Stimulated activated naive CD8-positive, alpha-beta T cell treated with anti-CD3 and anti-CD28 coated beads, Interleukin-15, amount 100 ng/mL, for 72 hours (primary cell): Measurements from ENCODE around the gene PPP2R5E.

Experiments used
- ATAC-seq: fragments of 150-1000 bp; cut with Tn5 transposase; 2 replicates; pipeline ENCODE4 v1.10.0; 2021; ENCODE audit warnings: mild to moderate bottlenecking, moderate library complexity
- DNase-seq, 2 donors: peaks; one replicate each; pipeline ENCODE4 v3.0.0; 2021 to 2022
- H3K27ac Mint-ChIP-seq, 2 donors: one replicate each; pipeline ENCODE4 v1.8.0; 2022; ENCODE audit warnings: mild to moderate bottlenecking in 2 of 2, mixed read lengths in 2 of 2, moderate library complexity in 2 of 2
- H3K27me3 Mint-ChIP-seq: one replicate; pipeline ENCODE4 v1.8.0; 2022; ENCODE audit warnings: mixed read lengths
- H3K4me1 Mint-ChIP-seq: one replicate; pipeline ENCODE4 v1.8.0; 2022; ENCODE audit warnings: mild to moderate bottlenecking, mixed read lengths
- H3K4me3 Mint-ChIP-seq, 2 donors: one replicate each; pipeline ENCODE4 v1.8.0; 2022; ENCODE audit warnings: mild to moderate bottlenecking in 2 of 2, mixed read lengths in 2 of 2, moderate library complexity in 1 of 2
- H3K9me3 Mint-ChIP-seq, 2 donors: one replicate each; pipeline ENCODE4 v1.8.0; 2022; ENCODE audit warnings: mixed read lengths in 2 of 2

The PPP2R5E gene

DNA sequence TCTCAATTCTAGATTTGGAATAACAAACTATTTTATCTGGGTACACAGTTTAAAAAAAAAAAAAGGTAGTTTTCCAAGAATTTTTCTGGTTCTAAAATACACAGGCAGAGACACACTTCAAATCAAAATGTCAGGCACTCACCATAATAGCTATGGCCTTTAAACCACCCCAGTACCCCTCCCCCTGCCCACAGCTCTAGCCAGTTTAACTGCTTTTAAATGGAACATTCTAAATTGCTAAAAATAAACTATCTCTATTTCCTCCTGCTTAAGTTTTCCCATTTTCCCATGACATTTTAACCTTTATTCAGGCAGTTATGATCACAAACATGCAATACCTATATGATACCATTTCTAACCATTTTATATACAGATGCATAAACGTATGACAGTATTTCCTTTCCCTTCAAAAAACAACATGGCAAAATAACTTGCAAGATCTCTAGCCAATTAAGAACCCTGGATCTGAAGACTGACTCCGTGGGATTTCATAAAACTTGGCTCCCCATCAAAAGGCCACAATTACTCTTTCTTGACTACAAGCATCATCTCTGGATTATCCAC is 46.3 kb downstream of the PPP2R5E start:
- no peak overlapping the region for H3K27ac Mint-ChIP-seq
- DNase-seq = no peak
- no peaks in the 10 kb centered on the region for H3K27me3 Mint-ChIP-seq
- H3K4me3 Mint-ChIP-seq = no peak overlapping the region
- peaks cover 35% of the 10 kb centered on the region for H3K4me1 Mint-ChIP-seq
- H3K9me3 Mint-ChIP-seq = no peaks in the 10 kb centered on the region
- ATAC-seq = no peak

DNA sequence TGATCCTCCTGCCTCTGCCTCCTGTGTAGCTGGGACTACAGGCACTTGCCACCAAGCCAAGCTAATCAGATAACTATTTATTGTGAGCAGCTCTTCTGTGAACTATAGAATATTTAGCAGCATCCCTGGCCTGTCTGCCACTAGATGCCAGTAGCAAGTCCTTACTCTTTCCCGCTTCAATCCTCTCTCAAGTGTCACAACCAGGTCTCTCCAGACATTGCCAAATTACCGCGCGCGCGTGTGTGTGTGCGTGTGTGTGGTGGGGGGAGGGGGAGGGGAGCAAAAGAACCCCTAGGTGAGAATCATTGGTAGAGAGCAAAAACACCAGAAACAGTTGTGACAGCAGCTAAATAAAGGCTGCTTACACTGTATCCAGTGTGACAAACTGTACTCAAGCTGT is 49.9 kb downstream of the PPP2R5E start:
- Mint-ChIP-seq H3K4me1 (peaks cover 21% of the 10 kb centered on the region), H3K27me3 (no peaks in the 10 kb centered on the region), H3K9me3 (no peaks in the 10 kb centered on the region), H3K4me3 (no peak overlapping the region), H3K27ac (peak overlapping the region; percentile 40 to 87)
- DNase-seq (no peak), ATAC-seq (no peak)

DNA sequence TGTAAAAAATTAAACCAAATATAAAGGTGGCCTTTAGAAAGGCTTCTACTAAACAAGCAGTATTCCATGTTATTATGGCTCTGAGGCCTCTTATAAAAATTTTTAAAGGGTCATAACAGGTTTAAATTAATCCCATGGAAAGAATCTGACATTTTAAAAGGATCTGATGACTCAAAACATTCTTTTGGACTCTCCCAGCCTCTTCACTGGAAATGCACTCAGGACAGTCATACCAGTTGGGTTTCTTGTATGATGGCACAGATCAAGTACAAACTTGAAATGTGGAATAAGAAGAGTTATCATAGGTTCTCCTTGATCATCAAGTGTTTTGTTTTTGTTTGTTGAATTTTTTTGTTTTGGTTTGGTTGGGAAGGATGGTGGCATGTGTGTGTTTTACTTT is 50.8 kb downstream of the PPP2R5E start:
- Mint-ChIP-seq H3K27ac (no peak overlapping the region), H3K4me1 (peaks cover 27% of the 10 kb centered on the region), H3K27me3 (no peaks in the 10 kb centered on the region), H3K4me3 (no peak overlapping the region), H3K9me3 (no peaks in the 10 kb centered on the region)
- ATAC-seq = no peak
- DNase-seq = no peak

- H3K27ac Mint-ChIP-seq = no peak overlapping the region
- H3K9me3 Mint-ChIP-seq = no peaks in the 10 kb centered on the region
- H3K4me3 Mint-ChIP-seq = no peak overlapping the region
- H3K27me3 Mint-ChIP-seq = no peaks in the 10 kb centered on the region
- no peak for ATAC-seq
- DNase-seq = no peak
- peaks cover 43% of the 10 kb centered on the region for H3K4me1 Mint-ChIP-seq
Observed at GRCh38 chr14:63487724-63488123, 55.5 kb downstream of the PPP2R5E start.

GRCh38 chr14:63486738-63487137 is 56.4 kb downstream of the PPP2R5E start:
- H3K4me3 Mint-ChIP-seq = no peak overlapping the region
- peaks cover 37% of the 10 kb centered on the region for H3K4me1 Mint-ChIP-seq
- H3K27ac Mint-ChIP-seq = peak overlapping the region; percentile 57 to 68

DNA sequence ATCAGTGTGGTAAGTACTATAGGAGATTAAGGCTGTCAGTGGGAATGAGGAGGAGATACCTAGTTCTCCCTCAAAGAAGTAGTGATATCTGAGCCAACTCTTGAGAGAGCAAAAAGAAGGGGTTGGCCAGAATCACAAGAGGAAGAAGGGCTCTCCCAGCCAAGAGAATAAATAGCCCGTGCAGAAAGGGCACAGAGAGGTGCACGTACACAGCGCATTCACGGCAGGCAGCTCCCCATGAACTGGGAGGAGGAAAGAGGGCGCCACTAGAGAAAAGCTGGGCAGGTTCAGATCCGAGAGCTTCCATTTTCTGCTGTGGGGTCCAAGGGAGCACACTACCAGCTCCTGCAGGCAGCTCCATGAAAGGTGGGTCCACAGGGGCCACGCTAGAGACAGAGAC is 59.9 kb downstream of the PPP2R5E start:
- H3K27ac Mint-ChIP-seq = peak overlapping the region in 1 of 2 donors; percentile 51
- peaks cover 61% of the 10 kb centered on the region for H3K4me1 Mint-ChIP-seq
- peak overlapping the region in 1 of 2 donors; percentile 34 for H3K4me3 Mint-ChIP-seq
- H3K9me3 Mint-ChIP-seq = no peaks in the 10 kb centered on the region
- ATAC-seq (no peak), DNase-seq (no peak)
- H3K27me3 Mint-ChIP-seq = no peaks in the 10 kb centered on the region

More at GRCh38 chr14:63486738-63487137, 56.4 kb downstream of the PPP2R5E start:
- no peak for DNase-seq
- Mint-ChIP-seq H3K9me3 (no peaks in the 10 kb centered on the region), H3K27me3 (no peaks in the 10 kb centered on the region)
- no peak for ATAC-seq

GRCh38 chr14:63480599-63480998 is 62.6 kb downstream of the PPP2R5E start:
- no peak overlapping the region for H3K27ac Mint-ChIP-seq
- H3K9me3 Mint-ChIP-seq = no peaks in the 10 kb centered on the region
- ATAC-seq (no peak), DNase-seq (no peak)
- H3K4me1 Mint-ChIP-seq = peaks cover 59% of the 10 kb centered on the region
- no peaks in the 10 kb centered on the region for H3K27me3 Mint-ChIP-seq
- no peak overlapping the region for H3K4me3 Mint-ChIP-seq

GRCh38 chr14:63478437-63478852 is 64.7 kb downstream of the PPP2R5E start:
- peak overlapping the region; percentile 69 to 79 for H3K27ac Mint-ChIP-seq
- no peaks in the 10 kb centered on the region for H3K27me3 Mint-ChIP-seq
- peak overlapping the region; percentile 37 to 41 for H3K4me3 Mint-ChIP-seq
- no peaks in the 10 kb centered on the region for H3K9me3 Mint-ChIP-seq
- DNase-seq (peak in 1 of 2 donors; percentile 46), ATAC-seq (peak; percentile 90)
- H3K4me1 Mint-ChIP-seq = peaks cover 48% of the 10 kb centered on the region

- peak; percentile 88 for ATAC-seq
- peak in 1 of 2 donors; percentile 43 for DNase-seq
- peak overlapping the region in 1 of 2 donors; percentile 1 for H3K4me3 Mint-ChIP-seq
- no peaks in the 10 kb centered on the region for H3K9me3 Mint-ChIP-seq
- H3K4me1 Mint-ChIP-seq = peaks cover 44% of the 10 kb centered on the region
- H3K27me3 Mint-ChIP-seq = no peaks in the 10 kb centered on the region
- no peak overlapping the region for H3K27ac Mint-ChIP-seq
Observed at GRCh38 chr14:63478010-63478409, 65.2 kb downstream of the PPP2R5E start.

GRCh38 chr14:63477556-63477955 is 65.6 kb downstream of the PPP2R5E start:
- ATAC-seq (no peak), DNase-seq (no peak)
- H3K27me3 Mint-ChIP-seq = no peaks in the 10 kb centered on the region
- peak overlapping the region; percentile 16 to 50 for H3K4me3 Mint-ChIP-seq
- no peak overlapping the region for H3K27ac Mint-ChIP-seq
- H3K9me3 Mint-ChIP-seq = no peaks in the 10 kb centered on the region
- peaks cover 43% of the 10 kb centered on the region for H3K4me1 Mint-ChIP-seq

DNA sequence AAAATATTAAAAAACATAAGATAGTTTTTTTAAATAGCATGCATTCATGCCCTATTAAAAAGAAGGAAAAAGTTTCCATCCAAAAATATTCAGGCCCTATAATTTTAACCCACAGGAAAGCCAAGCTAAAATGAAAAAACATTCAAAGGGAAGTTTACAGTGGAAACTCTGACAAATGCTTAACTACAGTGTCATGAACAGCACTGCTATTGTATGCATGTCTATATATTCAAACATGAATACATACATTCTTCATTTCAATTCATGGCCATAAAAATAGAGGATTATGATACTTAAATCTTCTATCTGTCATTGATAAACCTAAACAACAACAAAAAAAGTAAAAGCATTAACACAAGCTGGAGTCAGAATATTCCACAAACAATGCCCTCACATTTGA is 67.4 kb downstream of the PPP2R5E start:
- DNase-seq = no peak
- Mint-ChIP-seq H3K4me3 (no peak overlapping the region), H3K9me3 (no peaks in the 10 kb centered on the region), H3K27ac (no peak overlapping the region), H3K4me1 (peaks cover 52% of the 10 kb centered on the region), H3K27me3 (no peaks in the 10 kb centered on the region)
- no peak for ATAC-seq

DNA sequence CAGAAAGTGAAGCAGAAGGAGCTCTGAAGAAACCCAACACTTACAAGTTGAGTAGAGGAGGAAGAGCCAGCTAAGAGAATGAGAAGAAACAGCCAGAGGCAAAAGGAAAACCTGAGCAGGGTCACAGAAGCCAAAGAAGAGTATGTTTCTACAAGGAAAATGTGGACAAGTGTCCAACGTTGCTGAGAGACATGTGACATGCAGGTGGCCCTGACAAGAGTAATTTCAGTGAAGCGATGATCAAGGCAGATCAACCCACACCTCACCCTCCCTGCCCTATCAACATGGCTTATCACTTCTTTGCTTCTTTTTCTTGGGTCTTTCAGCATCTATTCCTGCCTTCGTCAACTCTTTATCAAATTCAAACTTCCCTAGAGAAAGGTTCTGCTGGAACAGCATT is 68.3 kb downstream of the PPP2R5E start:
- Mint-ChIP-seq H3K4me1 (peaks cover 53% of the 10 kb centered on the region), H3K27ac (peak overlapping the region in 1 of 2 donors; percentile 32), H3K27me3 (no peaks in the 10 kb centered on the region), H3K9me3 (no peaks in the 10 kb centered on the region), H3K4me3 (no peak overlapping the region)
- ATAC-seq (no peak), DNase-seq (no peak)

DNA sequence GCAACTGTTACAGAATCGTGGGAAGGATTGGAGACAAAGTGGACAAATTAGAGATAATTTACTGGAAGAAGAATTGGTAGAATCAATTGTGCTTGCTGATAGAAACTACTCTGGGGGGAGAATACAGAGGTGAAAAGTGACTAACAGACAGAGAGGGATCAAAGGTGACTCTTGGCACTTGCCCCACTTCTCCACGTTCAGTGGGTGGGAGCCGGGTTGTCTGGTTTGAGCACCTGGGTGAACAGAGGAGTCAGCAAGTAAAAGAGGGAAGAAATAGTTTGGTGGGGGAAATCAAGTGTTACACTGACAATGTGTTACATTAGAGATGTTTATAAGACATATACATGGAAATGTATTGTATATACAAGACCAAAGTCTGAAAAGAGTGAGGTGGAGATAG is 69.1 kb downstream of the PPP2R5E start:
- Mint-ChIP-seq H3K27me3 (no peaks in the 10 kb centered on the region), H3K9me3 (no peaks in the 10 kb centered on the region), H3K4me3 (no peak overlapping the region), H3K27ac (no peak overlapping the region), H3K4me1 (peaks cover 47% of the 10 kb centered on the region)
- DNase-seq (no peak), ATAC-seq (no peak)

DNA sequence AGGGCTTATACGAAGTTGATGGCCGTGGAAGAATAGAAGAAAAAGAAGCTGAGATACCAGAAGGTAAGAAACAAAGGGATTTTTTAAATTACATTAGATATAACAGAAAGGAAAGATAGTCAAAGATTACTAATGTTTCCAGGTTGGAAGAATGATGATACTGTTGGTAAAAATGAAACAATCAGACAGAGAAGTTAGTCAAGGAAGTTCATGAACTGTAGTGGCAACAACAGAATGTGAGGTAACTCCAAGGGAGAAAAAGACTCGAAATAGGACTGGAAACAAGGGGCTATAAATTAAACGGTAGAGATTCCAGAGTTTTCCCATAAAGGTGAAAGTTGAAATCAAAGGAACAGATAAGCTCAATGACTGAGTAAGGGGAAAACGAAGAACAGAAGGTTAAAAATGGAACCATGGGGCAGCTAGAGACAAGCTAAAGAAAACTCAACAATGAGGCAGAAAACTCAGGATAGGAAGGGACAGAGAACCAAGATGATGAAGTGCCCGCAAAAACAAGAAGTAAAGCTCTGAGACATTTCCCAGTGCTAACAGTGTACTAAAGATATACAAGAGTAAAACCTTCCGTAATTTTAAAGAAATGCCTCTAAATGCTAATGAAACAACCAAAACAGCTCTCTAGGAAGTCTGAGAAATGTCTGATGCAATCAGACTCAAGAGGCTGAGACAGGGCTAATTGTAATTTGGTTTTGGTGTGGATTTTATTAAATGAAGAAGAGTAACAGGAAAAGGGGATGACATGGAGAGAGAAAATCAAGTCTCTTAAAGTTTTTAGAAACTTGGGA is 70.0 kb downstream of the PPP2R5E start:
- no peaks in the 10 kb centered on the region for H3K27me3 Mint-ChIP-seq
- H3K4me3 Mint-ChIP-seq = no peak overlapping the region
- no peak overlapping the region for H3K27ac Mint-ChIP-seq
- DNase-seq (no peak), ATAC-seq (no peak)
- H3K9me3 Mint-ChIP-seq = no peaks in the 10 kb centered on the region
- H3K4me1 Mint-ChIP-seq = peaks cover 50% of the 10 kb centered on the region

DNA sequence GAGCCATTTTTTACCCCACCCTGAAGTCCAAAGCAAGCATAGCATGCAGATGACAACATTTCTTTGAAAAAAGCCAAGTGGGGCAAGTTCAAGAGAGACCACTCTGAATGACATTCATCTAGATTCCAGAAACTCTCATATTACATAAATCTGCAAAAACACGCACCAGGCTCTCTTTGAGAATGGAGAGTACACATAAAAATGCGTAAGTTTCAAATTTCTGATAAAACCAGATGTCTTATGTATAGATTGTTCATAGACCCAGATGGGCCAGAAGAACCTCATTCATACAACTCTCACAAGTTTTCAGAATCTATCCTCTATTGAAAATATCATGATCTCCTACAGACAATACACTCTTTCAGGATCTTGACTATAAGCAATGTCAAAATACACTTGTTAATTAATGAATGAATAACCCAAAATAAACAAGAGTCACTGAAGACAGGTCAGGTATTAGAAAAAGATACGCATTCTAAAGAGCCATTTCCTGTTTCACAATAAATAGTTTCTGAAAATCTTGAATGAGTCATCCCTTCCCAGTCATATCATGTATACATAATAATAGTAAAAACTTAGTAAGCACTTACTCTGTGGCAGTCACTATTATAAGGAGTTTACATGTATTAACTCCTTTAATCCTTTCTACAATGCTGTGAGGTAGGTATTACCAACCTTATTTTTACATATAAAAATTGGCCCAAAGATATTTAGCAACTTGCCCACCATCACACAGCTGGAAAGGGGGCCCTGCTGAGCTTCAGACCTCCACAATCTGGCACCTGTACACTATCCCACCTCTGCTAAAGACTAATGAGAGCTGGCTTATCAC is 72.0 kb downstream of the PPP2R5E start:
- no peak for DNase-seq
- Mint-ChIP-seq H3K4me3 (peak overlapping the region; percentile 11 to 53), H3K27me3 (no peaks in the 10 kb centered on the region), H3K4me1 (peaks cover 44% of the 10 kb centered on the region), H3K9me3 (no peaks in the 10 kb centered on the region), H3K27ac (peak overlapping the region in 1 of 2 donors; percentile 69)
- peak; percentile 97 for ATAC-seq

- Mint-ChIP-seq H3K27ac (peak overlapping the region in 1 of 2 donors; percentile 34), H3K4me3 (peak overlapping the region in 1 of 2 donors; percentile 1), H3K9me3 (no peaks in the 10 kb centered on the region), H3K27me3 (no peaks in the 10 kb centered on the region), H3K4me1 (peaks cover 39% of the 10 kb centered on the region)
- DNase-seq = no peak
- peak; percentile 44 for ATAC-seq
Observed at GRCh38 chr14:63468294-63468693, 74.9 kb downstream of the PPP2R5E start.
